ENCODE results near the gene GRK5. TPM values are rescaled to one million over a fixed set of nuclear protein-coding genes. Genes with fewer than 3 reads are reported as not detected.

Gene GRK5
- total RNA-seq, 1 experiment from 2014 or later, result 58.2 TPM

GRCh38 chr10:119365773-119366599 is 158.6 kb downstream of the GRK5 start:
- intact Hi-C loops (cut with micrococcal nuclease; ENCODE audit: unreplicated experiment), result no loop called here
- no peak for DNase-seq (ENCODE audit: low spot score)

GRCh38 chr10:119367841-119368549 is 160.6 kb downstream of the GRK5 start:
- Histone ChIP-seq H3K4me3 (ENCODE audit: low read depth, low read length, poor library complexity, severe bottlenecking) (no peak overlapping the region), H3K4me1 (ENCODE audit: insufficient read depth, low read length, poor library complexity, severe bottlenecking) (no peaks in the 10 kb centered on the region), H3K36me3 (ENCODE audit: insufficient read depth, low read length, poor library complexity, severe bottlenecking) (no peaks in the 10 kb centered on the region), H3K27me3 (replicated peaks; ENCODE audit: insufficient read depth, low read depth, low read length, poor library complexity) (no peaks in the 10 kb centered on the region), H3K9me3 (ENCODE audit: low read depth, low read length, poor library complexity, severe bottlenecking) (no peaks in the 10 kb centered on the region), H3K27ac (ENCODE audit: low read depth, low read length, poor library complexity, severe bottlenecking) (no peak overlapping the region)
- no TSS peak for BruUV-seq (replicated peaks)
- TF ChIP-seq CTCF (conservative IDR thresholded peaks at IDR 0.05; ENCODE audit: low read depth, low read length), result no peak
- no peak for TF ChIP-seq EZH2 (IDR thresholded peaks at IDR 0.05; ENCODE audit: borderline replicate concordance, low read depth, low read length, poor library complexity, severe bottlenecking)
- CTCF ChIA-PET, result no interaction called here
- no peak for DNase-seq (ENCODE audit: low spot score)
- intact Hi-C loops (cut with micrococcal nuclease; ENCODE audit: unreplicated experiment), result no loop called here
- POLR2A ChIA-PET (ENCODE audit: low non-redundant PET), result no interaction called here

More at GRCh38 chr10:119365773-119366599, 158.6 kb downstream of the GRK5 start:
- H3K4me1 ChIP-seq (ENCODE audit: insufficient read depth, low read length, poor library complexity, severe bottlenecking), result no peaks in the 10 kb centered on the region
- CTCF ChIA-PET, result no interaction called here
- H3K27ac ChIP-seq (ENCODE audit: low read depth, low read length, poor library complexity, severe bottlenecking), result no peak overlapping the region
- POLR2A ChIA-PET (ENCODE audit: low non-redundant PET), result no interaction called here
- TF ChIP-seq CTCF (conservative IDR thresholded peaks at IDR 0.05; ENCODE audit: low read depth, low read length) (no peak), EZH2 (IDR thresholded peaks at IDR 0.05; ENCODE audit: borderline replicate concordance, low read depth, low read length, poor library complexity, severe bottlenecking) (no peak)
- H3K27me3 ChIP-seq (replicated peaks; ENCODE audit: insufficient read depth, low read depth, low read length, poor library complexity), result no peaks in the 10 kb centered on the region
- no peak overlapping the region for H3K4me3 ChIP-seq (ENCODE audit: low read depth, low read length, poor library complexity, severe bottlenecking)
- no TSS peak for BruUV-seq (replicated peaks)
- no peaks in the 10 kb centered on the region for H3K9me3 ChIP-seq (ENCODE audit: low read depth, low read length, poor library complexity, severe bottlenecking)
- H3K36me3 ChIP-seq (ENCODE audit: insufficient read depth, low read length, poor library complexity, severe bottlenecking), result no peaks in the 10 kb centered on the region

GRCh38 chr10:119368581-119368980 is 161.2 kb downstream of the GRK5 start:
- no TSS peak for BruUV-seq (replicated peaks)
- Histone ChIP-seq H3K27me3 (replicated peaks; ENCODE audit: insufficient read depth, low read depth, low read length, poor library complexity) (no peaks in the 10 kb centered on the region), H3K36me3 (ENCODE audit: insufficient read depth, low read length, poor library complexity, severe bottlenecking) (no peaks in the 10 kb centered on the region), H3K9me3 (ENCODE audit: low read depth, low read length, poor library complexity, severe bottlenecking) (no peaks in the 10 kb centered on the region), H3K27ac (ENCODE audit: low read depth, low read length, poor library complexity, severe bottlenecking) (no peak overlapping the region), H3K4me1 (ENCODE audit: insufficient read depth, low read length, poor library complexity, severe bottlenecking) (no peaks in the 10 kb centered on the region), H3K4me3 (ENCODE audit: low read depth, low read length, poor library complexity, severe bottlenecking) (no peak overlapping the region)
- DNase-seq (ENCODE audit: low spot score), result no peak
- intact Hi-C loops (cut with micrococcal nuclease; ENCODE audit: unreplicated experiment), result no loop called here
- TF ChIP-seq EZH2 (IDR thresholded peaks at IDR 0.05; ENCODE audit: borderline replicate concordance, low read depth, low read length, poor library complexity, severe bottlenecking) (no peak), CTCF (conservative IDR thresholded peaks at IDR 0.05; ENCODE audit: low read depth, low read length) (no peak)
- POLR2A ChIA-PET (ENCODE audit: low non-redundant PET), result no interaction called here
- CTCF ChIA-PET, result no interaction called here
